HEK293 (cell line): ENCODE data around the gene CFAP65.

Source experiments
- CTCF ChIA-PET: fragments of 350-600 bp; formaldehyde crosslinking; extraction: SDS; loops from one replicate; lab custom pipeline; 2021; ENCODE audit warnings: antibody characterized with exemption; lab: Yijun Ruan, JAX
- POLR2A ChIA-PET: fragments of 300-600 bp; formaldehyde crosslinking; extraction: SDS; loops from one replicate; lab custom pipeline; 2020; ENCODE audit warnings: antibody characterized with exemption, inconsistent platforms; lab: Yijun Ruan, JAX
- H3K27ac ChIP-seq: fragments of 200-500 bp; sonication (Bioruptor generic); 2 replicates; pipeline ENCODE4 v1.5.1; 2014; ENCODE audit warnings: low read depth, low read length, control low read depth, inconsistent platforms; ENCODE audit errors: extremely low read depth
- H3K36me3 ChIP-seq, 2 experiments: fragments of 200-500 bp in 1 of 2; sonication (Bioruptor generic) in 1 of 2; 1 replicate in 1 of 2; 2 replicates in 1 of 2; pipeline ENCODE4 v1.5.1; 2014 to 2017; ENCODE audit warnings: inconsistent platforms in 2 of 2, low read length in 2 of 2; ENCODE audit not compliant: control insufficient read depth in 2 of 2, insufficient read depth in 1 of 2
- H3K4me1 ChIP-seq: fragments of 200-500 bp; sonication (Bioruptor generic); 2 replicates; pipeline ENCODE4 v1.5.1; 2014; ENCODE audit warnings: mild to moderate bottlenecking, low read length, inconsistent platforms; ENCODE audit not compliant: control insufficient read depth, insufficient read depth
- H3K4me3 ChIP-seq: 2 replicates; pipeline ENCODE4 v1.5.1; 2011; ENCODE audit warnings: low read depth, mild to moderate bottlenecking, control low read depth, low read length, moderate library complexity
- H3K9me3 ChIP-seq: fragments of 200-500 bp; sonication (Bioruptor generic); 2 replicates; pipeline ENCODE4 v1.5.1; 2014; ENCODE audit warnings: low read depth, low read length, inconsistent platforms; ENCODE audit not compliant: control insufficient read depth, insufficient read depth
- EGR2 ChIP-seq: fragments of 450-650 bp; formaldehyde crosslinking; IDR thresholded peaks from 2 replicates; pipeline ENCODE4 v1.5.1; 2016; ENCODE audit warnings: low read depth, missing biosample characterization, missing genetic modification characterization
- FEZF1 ChIP-seq: fragments of 450-650 bp; formaldehyde crosslinking; IDR thresholded peaks from 2 replicates; pipeline ENCODE4 v1.5.1; 2016; ENCODE audit warnings: missing biosample characterization, missing genetic modification characterization
- GFI1B ChIP-seq: fragments of 450-650 bp; formaldehyde crosslinking; IDR thresholded peaks from 2 replicates; pipeline ENCODE4 v1.5.1; 2016; ENCODE audit warnings: missing biosample characterization, missing genetic modification characterization
- GLI4 ChIP-seq: fragments of 450-650 bp; formaldehyde crosslinking; IDR thresholded peaks from 2 replicates; pipeline ENCODE4 v1.5.1; 2016; ENCODE audit warnings: missing biosample characterization, missing genetic modification characterization
- KLF17 ChIP-seq: fragments of 450-650 bp; formaldehyde crosslinking; IDR thresholded peaks from 2 replicates; pipeline ENCODE4 v1.5.1; 2016; ENCODE audit warnings: missing biosample characterization, missing genetic modification characterization
- SCRT1 ChIP-seq: fragments of 450-650 bp; formaldehyde crosslinking; IDR thresholded peaks from 2 replicates; pipeline ENCODE4 v1.5.1; 2016; ENCODE audit warnings: missing biosample characterization, missing genetic modification characterization, borderline replicate concordance
- YY2 ChIP-seq: fragments of 450-650 bp; formaldehyde crosslinking; IDR thresholded peaks from 2 replicates; pipeline ENCODE4 v1.5.1; 2016; ENCODE audit warnings: missing biosample characterization, missing genetic modification characterization
- ZBTB17 ChIP-seq: fragments of 450-650 bp; formaldehyde crosslinking; IDR thresholded peaks from 2 replicates; pipeline ENCODE4 v1.5.1; 2016; ENCODE audit warnings: missing biosample characterization, missing genetic modification characterization
- ZBTB49 ChIP-seq: fragments of 450-650 bp; formaldehyde crosslinking; IDR thresholded peaks from 2 replicates; pipeline ENCODE4 v1.5.1; 2016; ENCODE audit warnings: missing biosample characterization, missing genetic modification characterization, low read depth
- ZIC2 ChIP-seq: fragments of 450-650 bp; formaldehyde crosslinking; IDR thresholded peaks from 2 replicates; pipeline ENCODE4 v1.5.1; 2016; ENCODE audit warnings: missing biosample characterization, missing genetic modification characterization
- ZNF169 ChIP-seq: fragments of 450-650 bp; formaldehyde crosslinking; IDR thresholded peaks from 2 replicates; pipeline ENCODE4 v1.5.1; 2016; ENCODE audit warnings: missing biosample characterization, missing genetic modification characterization
- ZNF184 ChIP-seq: fragments of 450-650 bp; IDR thresholded peaks from 2 replicates; pipeline ENCODE4 v1.5.1; 2018; ENCODE audit warnings: missing biosample characterization, mild to moderate bottlenecking, missing genetic modification characterization
- ZNF302 ChIP-seq: fragments of 450-650 bp; formaldehyde crosslinking; IDR thresholded peaks from 2 replicates; pipeline ENCODE4 v1.5.1; 2016; ENCODE audit warnings: missing biosample characterization, missing genetic modification characterization, low read depth
- ZNF366 ChIP-seq: fragments of 450-650 bp; formaldehyde crosslinking; conservative IDR thresholded peaks from 2 replicates; pipeline ENCODE4 v1.5.1; 2016; ENCODE audit warnings: missing biosample characterization, missing genetic modification characterization
- ZNF549 ChIP-seq: fragments of 450-650 bp; IDR thresholded peaks from 2 replicates; pipeline ENCODE4 v1.5.1; 2018; ENCODE audit warnings: missing biosample characterization, missing genetic modification characterization, mild to moderate bottlenecking, inconsistent platforms, moderate library complexity
- ZNF558 ChIP-seq: fragments of 450-650 bp; formaldehyde crosslinking; IDR thresholded peaks from 2 replicates; pipeline ENCODE4 v1.5.1; 2016; ENCODE audit warnings: missing biosample characterization, missing genetic modification characterization
- ZNF704 ChIP-seq: fragments of 450-650 bp; formaldehyde crosslinking; IDR thresholded peaks from 2 replicates; pipeline ENCODE4 v1.5.1; 2016; ENCODE audit warnings: missing biosample characterization, missing genetic modification characterization
- ZSCAN18 ChIP-seq: fragments of 450-650 bp; formaldehyde crosslinking; IDR thresholded peaks from 2 replicates; pipeline ENCODE4 v1.5.1; 2016; ENCODE audit warnings: missing biosample characterization, missing genetic modification characterization

Gene CFAP65

GRCh38 chr2:218999021-218999880 is 42.1 kb downstream of the CFAP65 start:
- TF ChIP-seq ZBTB17 (tag by site-specific recombination) (peak; percentile 59; the same call in 1 of the 2 replicates), FEZF1 (tag by site-specific recombination) (no peak)
- Histone ChIP-seq H3K27ac (no peak overlapping the region), H3K4me3 (no peak overlapping the region), H3K9me3 (no peaks in the 10 kb centered on the region), H3K4me1 (no peaks in the 10 kb centered on the region), H3K36me3 (no peaks in the 10 kb centered on the region)
- ChIA-PET CTCF (interaction anchor here (0.6 to 1.5 kb wide), 4 partner anchors 23 to 353 kb away, joined by 3 to 7 read pairs (median 4); no protein-coding TSS in a partner anchor), POLR2A (no interaction called here)

GRCh38 chr2:218998414-218999002 is 42.8 kb downstream of the CFAP65 start:
- CTCF ChIA-PET, result interaction anchor here (0.6 to 2.7 kb wide), 7 partner anchors 23 to 271 kb away, joined by 3 to 9 read pairs (median 4); no protein-coding TSS in a partner anchor
- Histone ChIP-seq H3K9me3 (no peaks in the 10 kb centered on the region), H3K4me3 (no peak overlapping the region), H3K27ac (no peak overlapping the region), H3K4me1 (no peaks in the 10 kb centered on the region), H3K36me3 (no peaks in the 10 kb centered on the region)
- TF ChIP-seq KLF17 (tag by site-specific recombination) (0 out of 2 replicates have a peak, but pooled peaks have one; percentile 33), YY2 (tag by site-specific recombination) (no peak), ZNF169 (no peak), EGR2 (tag by site-specific recombination) (peak; percentile 39; the same call in 1 of the 2 replicates), ZNF704 (no peak)
- POLR2A ChIA-PET, result no interaction called here

GRCh38 chr2:218997731-218998130 is 43.6 kb downstream of the CFAP65 start:
- Histone ChIP-seq H3K36me3 (no peaks in the 10 kb centered on the region), H3K27ac (no peak overlapping the region), H3K4me1 (no peaks in the 10 kb centered on the region), H3K4me3 (no peak overlapping the region), H3K9me3 (no peaks in the 10 kb centered on the region)
- TF ChIP-seq ZSCAN18 (tag by site-specific recombination) (no peak), ZIC2 (tag by site-specific recombination) (no peak)
- POLR2A ChIA-PET, result no interaction called here
- CTCF ChIA-PET, result interaction anchor here (0.6 to 2.7 kb wide), 6 partner anchors 24 to 270 kb away, joined by 3 to 9 read pairs (median 4); no protein-coding TSS in a partner anchor

GRCh38 chr2:218996937-218997336 is 44.4 kb downstream of the CFAP65 start:
- no peaks in the 10 kb centered on the region for H3K9me3 ChIP-seq
- ChIA-PET CTCF (interaction anchor here (0.6 to 2.7 kb wide), 8 partner anchors 8 to 162 kb away, joined by 3 to 10 read pairs (median 6); no protein-coding TSS in a partner anchor), POLR2A (interaction anchor here (0.7 kb wide), 1 partner anchor 180 kb away, joined by 3 read pairs; the partner anchor contains the start of gene CNPPD1)
- H3K27ac ChIP-seq, result no peak overlapping the region
- no peaks in the 10 kb centered on the region for H3K36me3 ChIP-seq
- no peaks in the 10 kb centered on the region for H3K4me1 ChIP-seq
- H3K4me3 ChIP-seq, result no peak overlapping the region
- TF ChIP-seq ZNF549 (tag by site-specific recombination) (no peak), ZBTB49 (no peak), GFI1B (tag by site-specific recombination) (no peak), ZNF302 (tag by site-specific recombination) (no peak), ZNF558 (tag by site-specific recombination) (no peak), ZBTB17 (tag by site-specific recombination) (no peak), ZNF184 (no peak), SCRT1 (tag by site-specific recombination) (no peak), GLI4 (no peak), ZNF366 (tag by site-specific recombination) (no peak)
